Stimulated activated CD4-positive, alpha-beta T cell treated with anti-CD3 and anti-CD28 coated beads, Interleukin-1b, Interleukin-23, amount 100 ng/mL, for 24 hours (primary cell): ENCODE results near the gene GPAT2.
"Not testable (repeated sequence)": the region's sequence is repeated elsewhere in the genome, so short reads cannot be mapped to it uniquely, and the experiment has no call there.

ENCODE experiments used
- DNase-seq, 4 experiments: peaks; one replicate each; pipeline ENCODE4 v3.0.0-alpha.2; 2020; ENCODE audit warnings: low read depth in 4 of 4, low spot score in 1 of 4

Gene GPAT2

DNA sequence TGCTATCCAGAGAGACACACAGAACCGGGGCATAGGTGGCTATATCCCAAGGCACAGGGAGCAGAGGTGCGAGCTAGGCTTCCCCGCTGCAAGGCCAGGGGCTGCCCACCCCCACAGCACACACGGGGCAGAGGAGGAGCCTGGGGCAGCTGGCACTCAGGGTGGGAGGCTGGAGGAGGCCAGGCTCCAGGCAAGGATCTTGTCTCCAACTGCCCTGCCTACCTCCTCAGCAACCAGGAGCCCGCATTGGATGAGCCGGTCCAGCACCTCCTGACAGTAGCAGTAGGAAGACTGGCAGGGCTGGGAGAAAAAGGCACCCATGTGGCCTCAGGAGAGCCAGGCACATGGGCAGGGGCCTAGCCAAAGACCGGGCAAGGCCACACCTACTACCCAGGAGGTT lies 11.0 kb downstream of the GPAT2 start:
- DNase-seq = not testable (repeated sequence)

DNA sequence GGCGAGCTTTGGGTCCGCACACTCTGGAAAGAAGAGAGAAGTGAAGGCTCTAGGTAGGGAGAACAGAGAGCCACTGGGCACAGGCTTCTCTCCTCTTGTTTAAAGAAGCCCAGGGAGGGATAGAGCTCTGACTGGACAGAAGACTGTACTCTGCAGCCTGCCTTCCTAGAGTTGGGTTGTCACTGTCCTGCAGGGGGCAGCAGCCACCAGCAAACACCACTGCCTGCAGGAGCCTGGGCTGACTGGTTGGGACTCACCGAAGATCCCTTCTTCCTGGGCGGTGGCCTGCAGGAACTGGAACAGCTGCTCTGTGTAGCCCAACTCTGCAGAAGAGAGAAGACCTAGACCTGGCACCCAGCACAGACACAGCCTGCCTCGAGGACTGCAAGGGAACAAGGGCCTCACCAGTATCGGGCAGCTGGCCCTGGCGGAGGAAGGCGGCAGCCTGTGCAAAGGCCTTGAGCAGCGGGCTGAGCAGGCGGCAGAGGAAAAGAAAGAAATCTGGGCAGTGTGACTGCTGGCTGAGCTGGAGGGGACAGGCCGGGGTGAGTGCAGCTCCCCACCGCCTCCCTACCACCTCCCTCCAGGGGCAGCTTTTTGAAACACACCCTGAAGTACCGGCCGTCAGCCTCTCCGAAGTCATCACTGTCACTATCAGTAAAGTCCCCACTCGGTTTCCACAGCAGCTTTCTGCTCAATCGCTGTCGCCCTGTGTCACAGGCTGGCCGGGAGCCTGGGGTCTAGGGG lies 11.8 kb downstream of the GPAT2 start:
- peak; percentile 38 to 53 (median 49) for DNase-seq

GRCh38 chr2:96022126-96022525 lies 12.6 kb downstream of the GPAT2 start:
- DNase-seq = not testable (repeated sequence)

DNA sequence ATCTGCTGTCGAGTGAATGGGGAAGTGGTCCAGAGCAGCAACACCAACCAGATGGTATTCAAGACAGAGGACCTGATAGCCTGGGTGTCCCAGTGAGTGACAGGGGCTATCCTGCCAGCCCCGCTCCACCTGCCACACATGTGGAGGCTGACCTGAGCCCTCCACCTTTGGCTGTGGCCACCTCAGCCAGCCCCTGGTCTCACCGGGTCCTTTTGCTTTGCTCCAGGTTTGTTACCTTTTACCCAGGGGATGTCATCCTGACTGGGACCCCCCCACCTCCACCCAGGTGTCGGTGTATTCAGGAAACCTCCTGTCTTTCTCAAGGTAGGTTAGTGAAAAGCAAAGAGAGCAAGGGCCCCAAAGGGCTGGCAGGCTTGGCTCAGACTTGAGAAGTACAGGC lies 13.6 kb downstream of the GPAT2 start:
- not testable (repeated sequence) for DNase-seq

DNA sequence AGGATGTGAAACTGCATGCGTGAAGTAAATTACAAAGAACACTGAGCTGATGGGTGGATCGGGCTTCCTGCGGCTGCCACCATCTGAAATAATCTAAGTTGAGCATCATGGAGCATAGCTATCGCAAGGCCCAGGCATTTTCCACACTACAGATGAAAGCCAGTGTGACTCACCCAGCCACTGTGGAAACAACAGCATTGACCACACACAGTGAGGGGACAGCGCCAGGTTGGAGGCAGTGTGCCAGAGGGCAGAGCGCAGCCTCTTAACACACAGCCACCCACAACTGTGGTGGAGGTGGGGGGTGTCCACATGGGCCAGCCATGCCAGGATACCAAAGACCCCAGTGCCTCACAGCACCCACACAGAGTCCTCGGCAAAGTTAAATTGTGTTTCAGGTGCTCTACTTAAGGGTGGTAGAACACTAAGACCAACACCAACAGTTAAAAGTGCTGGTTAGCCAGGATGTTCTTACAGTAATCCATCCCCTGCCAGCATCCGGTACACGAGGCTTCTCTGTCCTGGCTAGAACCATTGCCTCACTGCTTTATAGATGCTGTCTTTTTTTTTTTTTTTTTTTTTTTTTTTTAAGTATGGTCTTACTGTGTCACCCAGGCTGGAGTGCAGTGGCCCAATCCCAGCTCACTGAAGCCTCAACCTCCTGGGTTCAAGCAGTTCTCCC lies 14.7 kb downstream of the GPAT2 start:
- not testable (repeated sequence) for DNase-seq

- not testable (repeated sequence) for DNase-seq
Observed at GRCh38 chr2:96016321-96016720, 18.4 kb downstream of the GPAT2 start.

GRCh38 chr2:96012792-96013264 lies 21.9 kb downstream of the GPAT2 start:
- DNase-seq = not testable (repeated sequence)

DNA sequence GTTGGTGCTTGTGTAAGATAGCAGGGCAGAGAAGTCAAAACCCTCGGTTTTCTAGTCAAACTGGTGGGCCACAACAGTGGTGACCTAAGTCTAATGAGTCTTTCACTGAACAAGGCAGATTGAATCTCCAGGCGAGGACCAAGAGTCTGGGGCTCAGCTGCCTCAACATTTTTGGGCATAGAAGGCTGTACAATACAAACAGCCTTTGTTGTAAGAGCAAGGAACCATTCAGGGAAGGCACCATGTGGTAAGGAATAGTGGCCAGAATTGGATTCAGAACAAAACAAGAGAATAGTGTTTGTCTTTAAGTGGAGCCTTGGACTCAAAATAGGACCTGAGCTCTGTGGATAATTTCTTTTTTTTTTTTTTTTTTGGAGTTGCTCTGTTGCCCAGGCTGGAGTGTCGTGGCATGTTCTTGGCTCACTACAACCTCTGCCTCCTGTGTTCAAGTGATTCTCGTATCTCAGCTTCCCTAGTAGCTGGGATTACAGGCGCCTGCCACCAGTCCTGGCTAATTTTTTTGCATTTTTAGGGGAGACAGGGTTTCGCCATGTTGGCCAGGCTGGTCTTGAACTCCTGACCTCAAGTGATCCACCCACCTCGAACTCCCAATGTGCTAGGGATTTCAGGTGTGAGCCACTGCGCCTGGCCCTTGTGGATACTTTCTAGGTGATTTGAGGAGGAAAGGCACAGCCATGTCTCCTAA lies 22.5 kb downstream of the GPAT2 start:
- DNase-seq = not testable (repeated sequence)

- not testable (repeated sequence) for DNase-seq
Observed at GRCh38 chr2:96011129-96011455, 23.6 kb downstream of the GPAT2 start.

GRCh38 chr2:96010320-96011128 lies 24.2 kb downstream of the GPAT2 start:
- peak; percentile 92 to 98 (median 94) for DNase-seq

GRCh38 chr2:96009833-96010232 lies 24.9 kb downstream of the GPAT2 start:
- not testable (repeated sequence) for DNase-seq

GRCh38 chr2:96008051-96008450 lies 26.7 kb downstream of the GPAT2 start:
- DNase-seq = not testable (repeated sequence)

DNA sequence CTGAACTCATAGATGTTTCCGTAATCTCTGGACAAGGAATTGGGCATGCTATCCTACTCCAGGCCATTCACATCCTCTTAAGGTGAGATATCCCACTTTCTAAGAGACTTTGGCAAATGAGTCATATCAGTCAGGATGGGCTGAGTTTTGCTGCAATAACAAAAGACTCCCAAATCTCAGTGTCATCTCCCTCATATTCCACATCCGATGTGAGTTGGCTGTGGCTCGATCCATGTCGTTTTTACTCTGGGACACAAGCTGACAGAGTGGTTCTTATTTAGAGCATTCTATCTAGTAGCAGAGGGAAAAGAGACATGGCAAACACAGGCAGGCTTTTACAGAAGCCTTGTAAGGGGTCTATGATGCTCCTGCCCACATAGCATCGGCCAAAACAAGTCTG lies 28.5 kb downstream of the GPAT2 start:
- DNase-seq = not testable (repeated sequence)

DNA sequence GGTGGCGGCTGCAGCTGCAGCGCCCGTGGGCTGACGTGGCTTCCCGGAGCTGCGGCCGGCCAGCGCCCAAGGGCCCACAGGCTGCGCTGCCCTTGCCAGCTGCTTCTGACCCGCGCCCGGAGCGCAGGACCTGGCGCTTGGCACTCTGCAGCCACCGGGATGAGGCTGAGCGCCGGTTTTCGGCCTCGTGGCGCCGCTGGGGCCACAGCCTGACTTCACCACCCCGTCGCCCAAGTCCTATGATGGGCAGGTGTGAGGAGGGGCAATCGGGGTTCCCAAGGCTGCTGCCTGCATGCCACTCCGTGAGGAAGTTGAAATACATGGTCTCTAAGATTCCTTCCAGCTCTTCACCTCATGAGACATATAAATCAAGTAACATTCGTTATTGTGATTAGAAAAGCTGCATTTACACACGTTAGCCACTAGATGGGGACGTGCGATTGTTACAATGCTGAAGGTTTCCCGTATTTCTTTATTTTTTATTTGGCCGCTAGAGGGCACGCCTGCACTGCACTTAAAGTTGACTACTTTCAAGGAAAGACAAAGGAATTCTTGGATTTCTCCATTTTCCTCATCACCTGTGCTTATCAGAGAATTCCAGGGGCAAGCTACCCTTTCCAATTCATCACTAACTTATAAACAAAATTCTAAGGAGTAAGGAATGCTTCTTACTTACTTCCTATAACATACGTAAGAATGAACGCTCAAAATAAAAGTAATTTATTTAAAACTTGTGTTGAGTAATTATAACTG lies 42.0 kb downstream of the GPAT2 start:
- peak in 3 of 4 experiments; percentile 4 to 21 (median 10) for DNase-seq

DNA sequence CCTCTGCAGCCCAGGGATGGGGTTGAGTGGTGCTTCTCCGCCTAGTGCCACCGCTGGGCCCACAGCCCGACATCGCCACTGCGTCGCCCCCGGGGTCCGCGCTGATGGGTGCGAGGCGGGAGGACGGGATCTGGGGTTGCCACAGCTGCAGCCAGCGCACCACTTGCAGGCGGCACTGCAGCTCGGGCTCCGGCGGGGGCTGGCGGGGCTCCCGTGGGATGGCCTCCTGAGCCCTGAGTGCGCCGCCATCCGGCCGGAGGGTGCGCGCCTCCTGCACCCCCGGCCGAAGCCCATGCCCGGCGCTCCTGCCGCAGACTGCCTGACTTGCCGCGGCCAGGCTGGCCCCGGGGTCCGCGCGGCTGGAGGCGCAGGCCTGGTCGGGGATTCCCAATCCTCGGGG lies 42.6 kb downstream of the GPAT2 start:
- DNase-seq = peak in 1 of 4 experiments; percentile 18

GRCh38 chr2:95991351-95992094 lies 43.2 kb downstream of the GPAT2 start, which contains the start of gene ANKRD36C:
ANKRD36C (minus strand) TSS chr2:95991824; CDS start chr2:95991708, 116 bp downstream.
- DNase-seq = not testable (repeated sequence)

DNA sequence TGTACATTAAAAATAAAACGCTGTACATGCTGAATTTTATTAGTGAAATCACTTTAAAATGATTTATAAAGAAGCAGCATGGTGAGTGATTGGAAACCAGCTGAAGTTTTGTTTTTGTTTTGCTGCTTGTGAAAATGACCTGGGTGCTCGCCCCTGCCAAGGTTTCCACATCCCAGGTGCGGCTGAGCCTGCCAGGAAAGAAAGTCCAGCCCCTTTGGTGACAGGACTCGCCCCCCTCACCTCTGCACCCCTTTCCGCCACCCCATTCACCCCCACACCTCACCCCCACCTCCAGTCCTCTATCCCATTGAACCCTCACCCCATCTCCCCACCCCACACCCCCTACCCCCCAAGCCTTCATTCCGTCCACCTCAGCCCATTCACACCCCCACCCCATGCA lies 43.8 kb downstream of the GPAT2 start:
- DNase-seq = not testable (repeated sequence)
